ENCODE data around the gene TRPC4. TPM values are rescaled to one million over a fixed set of nuclear protein-coding genes. Genes with fewer than 3 reads are reported as not detected.

TRPC4 gene
- total RNA-seq, 1 donor from 2014 or later, result 0.19 TPM

- Histone ChIP-seq H3K27me3 (ENCODE audit: low read depth) (no peaks in the 10 kb centered on the region), H3K4me1 (no peaks in the 10 kb centered on the region), H3K4me3 (no peak overlapping the region), H3K9me3 (replicated peaks) (peaks cover 4% of the 10 kb centered on the region), H3K36me3 (no peaks in the 10 kb centered on the region), H3K27ac (replicated peaks) (no peak overlapping the region)
- DNase-seq, result no peak
- intact Hi-C loops (cut with micrococcal nuclease), result no loop called here
- no peak for TF ChIP-seq CTCF (IDR thresholded peaks at IDR 0.05; ENCODE audit: borderline replicate concordance)
Observed at GRCh38 chr13:37906880-37907279, 37.3 kb upstream of the TRPC4 start.

GRCh38 chr13:37905736-37906135 lies 36.2 kb upstream of the TRPC4 start:
- H3K36me3 ChIP-seq, result no peaks in the 10 kb centered on the region
- no peak overlapping the region for H3K27ac ChIP-seq (replicated peaks)
- intact Hi-C loops (cut with micrococcal nuclease), result no loop called here

GRCh38 chr13:37899753-37900152 lies 30.2 kb upstream of the TRPC4 start:
- peaks cover 9% of the 10 kb centered on the region for H3K9me3 ChIP-seq (replicated peaks)
- no peak for DNase-seq
- H3K36me3 ChIP-seq, result no peaks in the 10 kb centered on the region
- H3K27ac ChIP-seq (replicated peaks), result no peak overlapping the region
- TF ChIP-seq CTCF (IDR thresholded peaks at IDR 0.05; ENCODE audit: borderline replicate concordance), result no peak
- no peaks in the 10 kb centered on the region for H3K4me1 ChIP-seq
- intact Hi-C loops (cut with micrococcal nuclease), result no loop called here
- H3K27me3 ChIP-seq (ENCODE audit: low read depth), result no peaks in the 10 kb centered on the region
- no peak overlapping the region for H3K4me3 ChIP-seq

More at GRCh38 chr13:37905736-37906135, 36.2 kb upstream of the TRPC4 start:
- Histone ChIP-seq H3K4me3 (no peak overlapping the region), H3K27me3 (ENCODE audit: low read depth) (no peaks in the 10 kb centered on the region), H3K9me3 (replicated peaks) (peaks cover 5% of the 10 kb centered on the region), H3K4me1 (no peaks in the 10 kb centered on the region)
- no peak for TF ChIP-seq CTCF (IDR thresholded peaks at IDR 0.05; ENCODE audit: borderline replicate concordance)
- DNase-seq, result no peak

- intact Hi-C loops (cut with micrococcal nuclease), result no loop called here
- DNase-seq, result no peak
- Histone ChIP-seq H3K36me3 (no peaks in the 10 kb centered on the region), H3K27ac (replicated peaks) (no peak overlapping the region), H3K9me3 (replicated peaks) (peaks cover 4% of the 10 kb centered on the region), H3K4me3 (no peak overlapping the region), H3K4me1 (no peaks in the 10 kb centered on the region), H3K27me3 (ENCODE audit: low read depth) (no peaks in the 10 kb centered on the region)
- no peak for TF ChIP-seq CTCF (IDR thresholded peaks at IDR 0.05; ENCODE audit: borderline replicate concordance)
Observed at GRCh38 chr13:37893321-37893720, 23.7 kb upstream of the TRPC4 start.

- Histone ChIP-seq H3K27me3 (ENCODE audit: low read depth) (no peaks in the 10 kb centered on the region), H3K4me1 (no peaks in the 10 kb centered on the region), H3K36me3 (no peaks in the 10 kb centered on the region), H3K4me3 (no peak overlapping the region), H3K27ac (replicated peaks) (no peak overlapping the region), H3K9me3 (replicated peaks) (no peaks in the 10 kb centered on the region)
- no peak for DNase-seq
- intact Hi-C loops (cut with micrococcal nuclease), result no loop called here
- TF ChIP-seq CTCF (IDR thresholded peaks at IDR 0.05; ENCODE audit: borderline replicate concordance), result no peak
Observed at GRCh38 chr13:37889820-37890219, 20.2 kb upstream of the TRPC4 start.

- Histone ChIP-seq H3K27ac (replicated peaks) (no peak overlapping the region), H3K4me3 (no peak overlapping the region), H3K27me3 (ENCODE audit: low read depth) (no peaks in the 10 kb centered on the region), H3K9me3 (replicated peaks) (no peaks in the 10 kb centered on the region), H3K36me3 (no peaks in the 10 kb centered on the region), H3K4me1 (no peaks in the 10 kb centered on the region)
- TF ChIP-seq CTCF (IDR thresholded peaks at IDR 0.05; ENCODE audit: borderline replicate concordance), result no peak
- intact Hi-C loops (cut with micrococcal nuclease), result no loop called here
- DNase-seq, result no peak
Observed at GRCh38 chr13:37889102-37889501, 19.5 kb upstream of the TRPC4 start.
